ENCODE data around the gene RASA3. TPM values are rescaled to one million over a fixed set of nuclear protein-coding genes. Genes with fewer than 3 reads are reported as not detected.

The RASA3 gene
- total RNA-seq, 2 donors from 2014 or later, result 8.6 to 12.5 TPM

DNA sequence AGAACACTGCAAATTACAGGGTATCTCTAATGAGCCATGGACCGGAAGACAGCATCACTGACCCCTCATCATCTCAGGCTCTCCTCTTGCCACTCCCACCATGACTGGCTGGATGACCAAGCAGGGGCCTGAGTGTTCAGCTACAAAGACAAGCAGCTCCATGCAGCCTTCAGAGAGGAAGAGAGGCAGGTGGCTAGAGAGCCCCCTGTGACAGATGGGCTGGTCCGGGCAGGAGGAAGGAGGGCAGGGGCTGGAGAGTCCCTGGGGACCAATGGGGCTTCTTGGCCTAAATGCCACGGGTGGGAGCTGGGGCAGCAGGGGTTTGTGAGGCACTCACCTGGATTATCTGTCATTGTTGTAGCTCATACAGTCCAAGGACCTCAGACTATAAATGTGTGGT is 12.8 kb upstream of the RASA3 start:
- Histone ChIP-seq H3K27me3 (replicated peaks; ENCODE audit: insufficient read depth) (no peaks in the 10 kb centered on the region), H3K9me3 (no peaks in the 10 kb centered on the region), H3K27ac (no peak overlapping the region), H3K36me3 (no peaks in the 10 kb centered on the region), H3K4me1 (replicated peaks) (peaks cover 3% of the 10 kb centered on the region), H3K4me3 (no peak overlapping the region)
- DNase-seq (ENCODE audit: low spot score), result no peak
- no peak for TF ChIP-seq POLR2A (IDR thresholded peaks at IDR 0.05)
- intact Hi-C loops (cut with DNase I), result no loop called here
- 80% methylated on average over 3 of the region's 3 CpGs for WGBS

DNA sequence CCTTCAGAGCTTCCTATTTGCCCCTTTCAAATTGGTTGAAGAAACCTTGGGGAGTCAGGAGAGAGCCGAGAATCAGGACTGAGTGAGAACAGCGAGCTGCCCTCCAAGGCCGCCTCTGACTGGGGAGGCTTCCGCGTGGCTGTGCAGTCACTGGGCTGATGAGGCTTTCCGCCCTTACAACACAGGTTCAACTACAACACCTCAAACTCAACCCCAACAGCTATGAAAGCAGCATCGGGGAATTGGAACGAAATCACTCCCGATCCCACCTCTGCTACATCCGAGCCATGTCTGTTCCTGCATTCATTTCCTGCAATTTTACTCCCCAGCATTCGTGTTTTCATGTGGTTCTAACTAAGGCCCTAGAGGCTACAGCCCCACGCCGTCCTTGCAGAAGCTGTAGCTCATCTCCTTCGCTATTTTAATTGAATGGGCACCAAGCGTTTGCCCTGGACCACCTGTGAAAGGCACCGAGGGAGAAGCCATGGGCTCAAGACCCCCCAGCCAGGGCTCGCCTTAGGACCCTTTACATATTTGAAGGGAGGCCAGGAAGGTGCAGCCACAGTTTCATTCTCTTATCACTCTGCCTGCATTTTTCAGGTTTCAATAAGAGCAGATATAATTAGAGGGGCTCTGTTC is 12.3 kb upstream of the RASA3 start:
- intact Hi-C loops (cut with DNase I), result no loop called here
- peaks cover 3% of the 10 kb centered on the region for H3K4me1 ChIP-seq (replicated peaks)
- no peaks in the 10 kb centered on the region for H3K36me3 ChIP-seq
- no peak overlapping the region for H3K4me3 ChIP-seq
- H3K27ac ChIP-seq, result no peak overlapping the region
- DNase-seq (ENCODE audit: low spot score), result no peak
- H3K9me3 ChIP-seq, result no peaks in the 10 kb centered on the region
- no peak for TF ChIP-seq POLR2AphosphoS5 (IDR thresholded peaks at IDR 0.05)
- TF ChIP-seq, protein P1, sequence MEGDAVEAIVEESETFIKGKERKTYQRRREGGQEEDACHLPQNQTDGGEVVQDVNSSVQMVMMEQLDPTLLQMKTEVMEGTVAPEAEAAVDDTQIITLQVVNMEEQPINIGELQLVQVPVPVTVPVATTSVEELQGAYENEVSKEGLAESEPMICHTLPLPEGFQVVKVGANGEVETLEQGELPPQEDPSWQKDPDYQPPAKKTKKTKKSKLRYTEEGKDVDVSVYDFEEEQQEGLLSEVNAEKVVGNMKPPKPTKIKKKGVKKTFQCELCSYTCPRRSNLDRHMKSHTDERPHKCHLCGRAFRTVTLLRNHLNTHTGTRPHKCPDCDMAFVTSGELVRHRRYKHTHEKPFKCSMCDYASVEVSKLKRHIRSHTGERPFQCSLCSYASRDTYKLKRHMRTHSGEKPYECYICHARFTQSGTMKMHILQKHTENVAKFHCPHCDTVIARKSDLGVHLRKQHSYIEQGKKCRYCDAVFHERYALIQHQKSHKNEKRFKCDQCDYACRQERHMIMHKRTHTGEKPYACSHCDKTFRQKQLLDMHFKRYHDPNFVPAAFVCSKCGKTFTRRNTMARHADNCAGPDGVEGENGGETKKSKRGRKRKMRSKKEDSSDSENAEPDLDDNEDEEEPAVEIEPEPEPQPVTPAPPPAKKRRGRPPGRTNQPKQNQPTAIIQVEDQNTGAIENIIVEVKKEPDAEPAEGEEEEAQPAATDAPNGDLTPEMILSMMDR (IDR thresholded peaks at IDR 0.05), result no peak
- TF ChIP-seq POLR2A (IDR thresholded peaks at IDR 0.05), result no peak
- H3K27me3 ChIP-seq (replicated peaks; ENCODE audit: insufficient read depth), result no peaks in the 10 kb centered on the region
- 95% methylated on average over 17 of the region's 17 CpGs for WGBS

DNA sequence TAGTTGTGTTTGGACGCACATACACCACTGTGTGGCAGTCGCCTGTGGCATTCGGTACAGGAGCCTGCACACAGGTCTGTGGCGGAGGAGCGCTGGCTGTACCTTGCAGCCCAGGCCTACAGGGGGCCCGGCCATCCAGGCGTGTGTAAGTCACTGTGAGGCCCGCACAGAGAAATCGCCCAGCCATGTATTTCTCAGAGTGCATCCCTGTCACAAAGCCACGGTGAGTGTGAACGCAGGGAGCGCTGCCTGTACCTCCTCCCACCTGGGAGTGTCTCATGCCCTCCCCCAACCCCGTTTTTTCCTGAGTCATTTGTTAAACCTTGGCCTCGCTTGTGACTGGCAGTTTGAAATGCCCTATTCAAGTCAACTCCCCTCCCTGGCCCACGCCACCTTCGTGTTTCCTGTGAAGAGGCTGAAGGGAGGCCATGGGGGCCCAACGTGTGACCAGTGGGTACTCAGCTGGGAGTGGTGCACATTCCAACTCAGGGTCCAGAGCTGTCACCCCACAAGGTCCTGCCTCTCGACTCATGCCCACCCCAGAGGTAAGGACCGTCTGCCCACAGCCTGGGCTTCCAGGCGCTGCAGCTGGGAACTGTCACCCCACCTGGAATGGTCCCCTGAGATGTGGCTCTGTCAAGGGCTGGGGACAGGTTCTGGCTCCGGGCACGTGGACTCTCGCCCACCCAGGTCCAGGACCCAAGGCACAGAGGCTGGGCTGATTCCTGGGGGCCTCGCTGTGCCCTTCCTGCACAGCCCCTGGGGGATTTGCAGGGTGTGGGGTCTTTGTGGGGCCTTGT is 11.6 kb upstream of the RASA3 start:
- WGBS, result 89% methylated on average over 24 of the region's 24 CpGs
- no peak for TF ChIP-seq POLR2AphosphoS5 (IDR thresholded peaks at IDR 0.05)
- no peak for TF ChIP-seq POLR2A (IDR thresholded peaks at IDR 0.05)
- TF ChIP-seq, protein P1 (IDR thresholded peaks at IDR 0.05), result no peak
- no peak for DNase-seq (ENCODE audit: low spot score)

DNA sequence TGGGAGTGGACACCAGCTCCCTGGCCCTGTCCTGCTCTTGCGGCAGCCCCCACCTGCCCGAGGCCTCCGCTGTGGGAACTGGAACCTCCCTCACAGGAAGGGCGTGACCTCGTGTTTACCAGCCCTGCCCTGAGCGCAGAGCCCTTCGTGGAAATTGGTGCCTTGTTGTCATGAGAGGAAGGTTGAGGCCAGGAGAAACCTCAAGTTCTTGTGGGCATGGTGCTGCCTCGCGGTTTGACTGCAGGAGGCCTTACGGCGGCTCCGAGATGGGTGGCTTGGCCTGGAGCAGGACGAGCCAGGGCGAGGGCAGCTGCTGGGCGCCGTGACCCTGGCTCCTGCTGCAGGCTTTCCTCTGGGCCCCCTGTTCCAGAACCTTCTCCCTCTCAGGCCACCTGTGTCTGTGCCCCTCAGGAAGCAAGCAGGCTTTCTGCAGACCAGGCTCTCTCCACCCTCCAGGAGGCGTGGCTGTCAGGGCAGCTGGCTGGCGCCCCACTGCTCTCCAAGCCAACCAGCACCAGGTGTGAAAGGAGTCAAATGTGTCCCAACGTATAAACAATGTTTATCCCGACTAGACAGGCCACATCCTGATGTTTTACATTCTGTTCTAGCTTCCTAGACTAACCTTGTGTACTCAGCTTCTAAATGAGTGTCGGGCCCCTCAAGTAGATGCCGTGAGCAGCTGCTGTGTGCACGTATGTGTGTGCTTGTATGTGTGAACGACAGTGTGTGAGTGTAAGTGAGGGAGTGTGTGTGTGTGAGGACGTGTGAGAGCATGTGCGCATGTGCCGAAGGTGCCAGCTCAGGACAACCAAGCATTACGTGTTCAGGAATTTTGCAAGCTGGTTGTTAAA is 10.4 kb upstream of the RASA3 start:
- peak; percentile 53 for DNase-seq (ENCODE audit: low spot score)
- WGBS, result 40% methylated on average over 28 of the region's 28 CpGs
- H3K4me3 ChIP-seq, result no peak overlapping the region
- TF ChIP-seq POLR2AphosphoS5 (IDR thresholded peaks at IDR 0.05), result peak; percentile 77
- no peak for TF ChIP-seq POLR2A (IDR thresholded peaks at IDR 0.05)
- intact Hi-C loops (cut with DNase I), result no loop called here
- H3K9me3 ChIP-seq, result no peaks in the 10 kb centered on the region
- H3K27me3 ChIP-seq (replicated peaks; ENCODE audit: insufficient read depth), result no peaks in the 10 kb centered on the region
- no peaks in the 10 kb centered on the region for H3K36me3 ChIP-seq
- no peak overlapping the region for H3K27ac ChIP-seq
- H3K4me1 ChIP-seq (replicated peaks), result peaks cover 3% of the 10 kb centered on the region

More for the DNA sequence above, 11.6 kb upstream of the RASA3 start:
- Histone ChIP-seq H3K36me3 (no peaks in the 10 kb centered on the region), H3K27ac (no peak overlapping the region), H3K9me3 (no peaks in the 10 kb centered on the region), H3K4me1 (replicated peaks) (peaks cover 3% of the 10 kb centered on the region), H3K4me3 (no peak overlapping the region), H3K27me3 (replicated peaks; ENCODE audit: insufficient read depth) (no peaks in the 10 kb centered on the region)
- intact Hi-C loops (cut with DNase I), result no loop called here

DNA sequence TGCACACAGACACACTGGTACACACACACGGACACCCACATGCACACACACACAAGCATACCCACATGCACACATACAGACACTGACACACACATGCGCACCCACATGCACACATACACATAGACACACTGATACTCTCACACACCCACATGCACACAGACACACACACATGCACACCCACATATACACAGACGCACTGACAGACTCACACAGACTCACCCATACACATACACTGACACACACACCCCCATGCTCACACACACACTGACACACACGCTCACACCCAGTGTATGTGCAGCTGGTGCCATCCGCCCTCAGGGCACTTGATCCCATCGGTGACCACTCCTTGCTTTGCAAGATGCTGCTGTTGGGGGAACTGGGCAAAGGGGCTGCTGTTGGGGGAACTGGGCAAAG is 9.7 kb upstream of the RASA3 start:
- H3K36me3 ChIP-seq, result no peaks in the 10 kb centered on the region
- H3K4me1 ChIP-seq (replicated peaks), result peaks cover 3% of the 10 kb centered on the region
- no peaks in the 10 kb centered on the region for H3K9me3 ChIP-seq
- H3K27ac ChIP-seq, result no peak overlapping the region
- whole genome bisulfite sequencing, result 80% methylated on average over 6 of the region's 6 CpGs
- no peaks in the 10 kb centered on the region for H3K27me3 ChIP-seq (replicated peaks; ENCODE audit: insufficient read depth)
- DNase-seq (ENCODE audit: low spot score), result no peak
- no peak overlapping the region for H3K4me3 ChIP-seq
- TF ChIP-seq POLR2A (IDR thresholded peaks at IDR 0.05), result no peak
- TF ChIP-seq, protein P1 (IDR thresholded peaks at IDR 0.05), result no peak
- TF ChIP-seq POLR2AphosphoS5 (IDR thresholded peaks at IDR 0.05), result no peak
- intact Hi-C loops (cut with DNase I), result no loop called here
